Astrocyte (in vitro differentiated cells and primary cell): Measurements from ENCODE around the gene NOX3. TPM values are rescaled to one million over a fixed set of nuclear protein-coding genes. Genes with fewer than 3 reads are reported as not detected.
A peak's percentile ranks its signal among the peaks of the same experiment; 100 is the strongest.

Source experiments
- DNase-seq: peaks from one replicate; pipeline ENCODE4 v3.0.0-alpha.2; 2010; ENCODE audit warnings: low read depth
- FAIRE-seq: peaks from 2 replicates; lab custom pipeline; 2011; peaks lifted over from hg19 to GRCh38; lab: Jason Lieb, UNC
- H2AFZ ChIP-seq: 2 replicates; pipeline ENCODE4 v1.6.0; 2012; ENCODE audit warnings: low read depth, low read length, inconsistent platforms
- H3K27ac ChIP-seq: 2 replicates; pipeline ENCODE4 v1.5.1; 2011; ENCODE audit warnings: low read depth, low read length, inconsistent platforms
- H3K27me3 ChIP-seq: 2 replicates; pipeline ENCODE4 v1.6.0; 2011; ENCODE audit warnings: low read length, inconsistent platforms; ENCODE audit not compliant: insufficient read depth
- H3K36me3 ChIP-seq: 2 replicates; pipeline ENCODE4 v1.5.1; 2011; ENCODE audit warnings: low read length, inconsistent platforms; ENCODE audit not compliant: insufficient read depth
- H3K4me1 ChIP-seq: 2 replicates; pipeline ENCODE4 v1.5.1; 2011; ENCODE audit warnings: low read length, inconsistent platforms; ENCODE audit not compliant: insufficient read depth
- H3K4me2 ChIP-seq: 2 replicates; pipeline ENCODE4 v1.6.0; 2012; ENCODE audit warnings: low read length, inconsistent platforms
- H3K4me3 ChIP-seq: 2 replicates; pipeline ENCODE4 v1.5.1; 2011; ENCODE audit warnings: low read depth, mild to moderate bottlenecking, low read length, inconsistent platforms; ENCODE audit not compliant: insufficient read depth
- H3K79me2 ChIP-seq: 2 replicates; pipeline ENCODE4 v1.6.0; 2012; ENCODE audit warnings: mild to moderate bottlenecking, low read length, inconsistent platforms; ENCODE audit not compliant: insufficient read depth
- H3K9ac ChIP-seq: 2 replicates; pipeline ENCODE4 v1.6.0; 2012; ENCODE audit warnings: mild to moderate bottlenecking, low read length, inconsistent platforms
- H3K9me3 ChIP-seq: 2 replicates; pipeline ENCODE4 v1.5.1; 2012; ENCODE audit warnings: low read depth, mild to moderate bottlenecking, low read length, inconsistent platforms; ENCODE audit not compliant: insufficient read depth
- H4K20me1 ChIP-seq: 2 replicates; pipeline ENCODE4 v1.6.0; 2012; ENCODE audit warnings: low read length, inconsistent platforms; ENCODE audit not compliant: insufficient read depth
- H3K27ac Mint-ChIP-seq: one replicate; pipeline ENCODE4 v1.8.0; 2021; ENCODE audit warnings: mild to moderate bottlenecking, mixed read lengths; ENCODE audit not compliant: unreplicated experiment
- H3K27me3 Mint-ChIP-seq: one replicate; pipeline ENCODE4 v1.8.0; 2021; ENCODE audit warnings: low read depth, mixed read lengths; ENCODE audit not compliant: unreplicated experiment
- H3K36me3 Mint-ChIP-seq: one replicate; pipeline ENCODE4 v1.8.0; 2021; ENCODE audit warnings: low read depth, mixed read lengths; ENCODE audit not compliant: unreplicated experiment
- H3K4me1 Mint-ChIP-seq: one replicate; pipeline ENCODE4 v1.8.0; 2021; ENCODE audit warnings: low read depth, mixed read lengths; ENCODE audit not compliant: unreplicated experiment
- H3K4me3 Mint-ChIP-seq: one replicate; pipeline ENCODE4 v1.8.0; 2021; ENCODE audit warnings: mild to moderate bottlenecking, moderate library complexity, mixed read lengths; ENCODE audit not compliant: unreplicated experiment
- H3K9me3 Mint-ChIP-seq: one replicate; pipeline ENCODE4 v1.8.0; 2021; ENCODE audit warnings: mild to moderate bottlenecking, mixed read lengths; ENCODE audit not compliant: unreplicated experiment
- CTCF ChIP-seq: IDR thresholded peaks from 2 replicates; pipeline ENCODE4 v1.5.1; 2011; ENCODE audit warnings: low read depth, mild to moderate bottlenecking, inconsistent platforms, low read length, moderate library complexity; ENCODE audit not compliant: insufficient read depth
- EZH2 ChIP-seq: IDR thresholded peaks from 2 replicates; pipeline ENCODE4 v1.6.1; 2012; ENCODE audit warnings: mild to moderate bottlenecking, low read length, inconsistent platforms; ENCODE audit not compliant: insufficient read depth
- total RNA-seq: library from RNA; stranded (reverse); gene quantifications from 2 replicates; pipeline ENCODE4 v1.2.1, GENCODE V29; 2021

Gene NOX3
- total RNA-seq, 1 donor from 2014 or later, result 0.30 TPM

DNA sequence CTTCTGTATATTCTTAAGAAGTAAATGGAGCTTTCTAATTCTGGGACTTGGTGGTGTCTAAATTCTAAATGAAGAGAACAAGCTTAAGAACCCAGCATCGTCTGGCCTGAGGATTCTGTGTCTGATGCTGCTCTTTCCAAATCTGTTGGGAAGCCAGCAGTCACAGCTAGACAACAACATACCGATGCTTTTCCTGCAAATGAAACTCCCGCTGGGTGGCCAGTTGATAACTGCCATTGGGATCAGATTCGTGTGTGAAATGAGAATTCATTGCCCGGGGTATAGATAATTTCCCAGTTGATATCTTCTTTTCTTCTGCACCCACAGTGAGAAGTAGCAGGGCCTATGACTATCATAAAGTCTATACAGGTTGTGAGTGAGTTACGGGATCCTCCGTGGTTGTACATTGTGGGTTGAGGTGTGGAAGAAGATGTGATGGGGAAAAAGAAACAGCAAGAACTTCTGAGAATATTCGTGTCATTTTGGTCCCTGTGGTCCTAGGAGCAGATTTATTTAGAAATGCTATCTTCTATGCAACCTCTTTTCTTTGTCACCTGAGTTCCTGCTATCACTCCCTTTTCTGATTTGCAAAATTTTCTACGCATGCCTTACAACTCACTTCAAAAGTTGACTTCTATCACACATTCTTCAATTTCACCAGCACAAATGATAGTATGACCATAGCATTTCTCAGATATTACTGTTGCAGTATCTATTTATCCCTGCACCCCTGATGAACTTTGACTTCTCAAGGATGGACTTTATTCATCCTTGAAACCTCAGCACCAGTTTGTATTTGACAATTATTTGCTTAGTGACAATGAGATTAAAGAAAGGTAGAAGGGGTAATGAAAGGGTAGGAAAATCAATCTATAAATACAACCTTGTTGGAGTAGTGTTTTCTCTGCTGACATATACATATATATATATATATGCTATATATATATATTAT lies 10.4 kb downstream of the NOX3 start:
- Histone ChIP-seq H3K27me3 (no peaks in the 10 kb centered on the region), H4K20me1 (no peaks in the 10 kb centered on the region), H3K9me3 (no peaks in the 10 kb centered on the region), H3K4me2 (no peak overlapping the region), H2AFZ (no peak overlapping the region), H3K79me2 (no peaks in the 10 kb centered on the region), H3K4me1 (no peaks in the 10 kb centered on the region), H3K27ac (no peak overlapping the region), H3K4me3 (no peak overlapping the region), H3K9ac (no peak overlapping the region), H3K36me3 (no peaks in the 10 kb centered on the region)
- no peak for TF ChIP-seq CTCF
- TF ChIP-seq EZH2, result no peak
- FAIRE-seq (no peak), DNase-seq (no peak)
- Mint-ChIP-seq H3K36me3 (no peaks in the 10 kb centered on the region), H3K9me3 (no peaks in the 10 kb centered on the region), H3K27me3 (no peaks in the 10 kb centered on the region), H3K27ac (no peak overlapping the region), H3K4me3 (no peak overlapping the region), H3K4me1 (peaks cover 16% of the 10 kb centered on the region)

- H2AFZ ChIP-seq, result no peak overlapping the region
- H3K9ac ChIP-seq, result no peak overlapping the region
- no peak for FAIRE-seq
Measured at GRCh38 chr6:155444120-155444917, 11.3 kb downstream of the NOX3 start.

More at GRCh38 chr6:155444120-155444917, 11.3 kb downstream of the NOX3 start:
- no peaks in the 10 kb centered on the region for H3K27me3 Mint-ChIP-seq
- no peak overlapping the region for H3K27ac ChIP-seq
- no peaks in the 10 kb centered on the region for H3K27me3 ChIP-seq
- H3K4me2 ChIP-seq, result peak overlapping the region; percentile 41
- no peak overlapping the region for H3K4me3 ChIP-seq
- peak; percentile 63 for DNase-seq
- no peaks in the 10 kb centered on the region for H3K9me3 Mint-ChIP-seq
- H3K36me3 ChIP-seq, result no peaks in the 10 kb centered on the region
- H3K79me2 ChIP-seq, result no peaks in the 10 kb centered on the region
- peaks cover 13% of the 10 kb centered on the region for H3K4me1 Mint-ChIP-seq
- H3K36me3 Mint-ChIP-seq, result no peaks in the 10 kb centered on the region
- no peaks in the 10 kb centered on the region for H3K4me1 ChIP-seq
- H3K27ac Mint-ChIP-seq, result peak overlapping the region; percentile 90
- no peaks in the 10 kb centered on the region for H3K9me3 ChIP-seq
- no peak for TF ChIP-seq EZH2
- TF ChIP-seq CTCF, result no peak
- no peak overlapping the region for H3K4me3 Mint-ChIP-seq
- H4K20me1 ChIP-seq, result no peaks in the 10 kb centered on the region
